SK-N-SH (cell line): ENCODE measurements around the gene PRMT7. TPM values are rescaled to one million over a fixed set of nuclear protein-coding genes. Genes with fewer than 3 reads are reported as not detected.

Experiments used
- CTCF ChIA-PET: fragments of 300-600, 350-600 bp; formaldehyde crosslinking; extraction: SDS; loops from one replicate; lab custom pipeline; 2021; lab: Yijun Ruan, JAX
- POLR2A ChIA-PET: fragments of 350-600 bp; sonication (Branson Sonifier 250); formaldehyde crosslinking; extraction: SDS; loops from one replicate; lab custom pipeline; 2020; ENCODE audit warnings: antibody characterized with exemption, inconsistent platforms; lab: Yijun Ruan, JAX
- DNase-seq: peaks from one replicate; pipeline ENCODE4 v3.0.0; 2012
- H2AFZ ChIP-seq: fragments of 200-600 bp; sonication (generic); 2 replicates; pipeline ENCODE4 v1.8.1; 2016; ENCODE audit warnings: antibody characterized with exemption, mild to moderate bottlenecking, low read depth
- H3F3A ChIP-seq: fragments of 200-600 bp; sonication (generic); replicated peaks from 2 replicates; pipeline ENCODE3; 2016; ENCODE audit warnings: antibody characterized with exemption, mild to moderate bottlenecking; ENCODE audit not compliant: insufficient read depth
- H3K27ac ChIP-seq, 2 experiments: fragments of 200-500 bp in 1 of 2; fragments of 200-600 bp in 1 of 2; sonication (Bioruptor generic) in 1 of 2; sonication (generic), shearing (Covaris generic) in 1 of 2; 2 replicates each; pipeline versions ENCODE4 v1.5.1 to v1.6.1; 2014 to 2016; ENCODE audit warnings: low read depth in 2 of 2, inconsistent platforms in 1 of 2, low read length in 1 of 2, mild to moderate bottlenecking in 1 of 2, mixed read lengths in 1 of 2
- H3K27me3 ChIP-seq: fragments of 200-600 bp; sonication (generic), shearing (Covaris generic); 2 replicates; pipeline ENCODE4 v1.6.1; 2016; ENCODE audit warnings: mixed run types; ENCODE audit not compliant: insufficient read depth
- H3K36me3 ChIP-seq, 2 experiments: fragments of 200-500 bp in 1 of 2; fragments of 200-600 bp in 1 of 2; sonication (Bioruptor generic) in 1 of 2; sonication (generic) in 1 of 2; replicated peaks in 1 of 2; 2 replicates each; pipeline versions ENCODE3 to v1.5.1; 2014 to 2016; ENCODE audit warnings: low read length in 1 of 2, mild to moderate bottlenecking in 1 of 2; ENCODE audit not compliant: insufficient read depth in 2 of 2, control insufficient read depth in 1 of 2
- H3K4me1 ChIP-seq, 2 experiments: fragments of 200-500 bp in 1 of 2; fragments of 200-600 bp in 1 of 2; sonication (Bioruptor generic) in 1 of 2; sonication (generic), shearing (Covaris generic) in 1 of 2; 2 replicates each; pipeline versions ENCODE4 v1.5.1 to v1.6.1; 2014 to 2016; ENCODE audit warnings: low read depth in 1 of 2, low read length in 1 of 2, mixed run types in 1 of 2; ENCODE audit not compliant: insufficient read depth in 2 of 2, control insufficient read depth in 1 of 2
- H3K4me2 ChIP-seq: fragments of 200-600 bp; sonication (generic), shearing (Covaris generic); 2 replicates; pipeline ENCODE4 v1.6.1; 2017; ENCODE audit warnings: mixed run types
- H3K4me3 ChIP-seq, 2 experiments: fragments of 200-500 bp in 1 of 2; fragments of 200-600 bp in 1 of 2; sonication (Bioruptor generic) in 1 of 2; sonication (generic), shearing (Covaris generic) in 1 of 2; 2 replicates each; pipeline versions ENCODE4 v1.5.1 to v1.8.1; 2014 to 2016; ENCODE audit warnings: low read depth in 2 of 2, inconsistent platforms in 1 of 2, low read length in 1 of 2, mild to moderate bottlenecking in 1 of 2, mixed read lengths in 1 of 2, moderate library complexity in 1 of 2
- H3K79me2 ChIP-seq: fragments of 200-600 bp; sonication (generic); 2 replicates; pipeline ENCODE4 v1.8.1; 2017; ENCODE audit warnings: mild to moderate bottlenecking; ENCODE audit not compliant: insufficient read depth
- H3K9ac ChIP-seq: fragments of 200-600 bp; sonication (generic); 2 replicates; pipeline ENCODE4 v1.6.1; 2017; ENCODE audit warnings: mixed run types
- H3K9me2 ChIP-seq: fragments of 200-600 bp; sonication (generic); 2 replicates; pipeline ENCODE4 v1.6.1; 2017; ENCODE audit warnings: mixed run types
- H3K9me3 ChIP-seq: fragments of 200-600 bp; sonication (generic); 2 replicates; pipeline ENCODE4 v1.6.1; 2017; ENCODE audit warnings: mixed run types, mild to moderate bottlenecking, moderate library complexity
- H4K20me1 ChIP-seq: fragments of 200-600 bp; sonication (generic); 2 replicates; pipeline ENCODE4 v1.6.1; 2017; ENCODE audit warnings: mild to moderate bottlenecking, mixed run types; ENCODE audit not compliant: insufficient read depth
- CTCF ChIP-seq: fragments of 200-600 bp; sonication (generic); IDR thresholded peaks from 2 replicates; pipeline ENCODE4 v1.6.1; 2017; ENCODE audit warnings: antibody characterized with exemption, mild to moderate bottlenecking, moderate library complexity
- EZH2phosphoT487 ChIP-seq: fragments of 200-600 bp; sonication (generic); IDR thresholded peaks from 2 replicates; pipeline ENCODE4 v1.6.1; 2017; ENCODE audit warnings: low read depth, mixed run types, mild to moderate bottlenecking, antibody characterized with exemption, moderate library complexity, borderline replicate concordance
- FOSL2 ChIP-seq: IDR thresholded peaks from 2 replicates; pipeline ENCODE4 v1.4.0; 2012; ENCODE audit warnings: low read depth, mild to moderate bottlenecking, moderate library complexity, borderline replicate concordance
- FOXJ3 ChIP-seq: sonication (generic); formaldehyde crosslinking; IDR thresholded peaks from 2 replicates; pipeline ENCODE4 v1.5.1; 2020; ENCODE audit warnings: mild to moderate bottlenecking, missing genetic modification reagents
- GABPA ChIP-seq: IDR thresholded peaks from 2 replicates; pipeline ENCODE4 v1.4.0; 2012; ENCODE audit warnings: low read depth, mild to moderate bottlenecking
- GATA2 ChIP-seq: sonication (generic); formaldehyde crosslinking; IDR thresholded peaks from 2 replicates; pipeline ENCODE4 v1.5.0; 2020; ENCODE audit warnings: mild to moderate bottlenecking, missing genetic modification reagents
- NFIC ChIP-seq: IDR thresholded peaks from 2 replicates; pipeline ENCODE4 v1.4.0; 2012; ENCODE audit warnings: borderline replicate concordance
- NRF1 ChIP-seq: IDR thresholded peaks from 2 replicates; pipeline ENCODE4 v1.6.1; 2012; ENCODE audit warnings: low read depth, mild to moderate bottlenecking, low read length
- POLR2AphosphoS5 ChIP-seq: IDR thresholded peaks from 2 replicates; pipeline ENCODE4 v1.6.1; 2012; ENCODE audit warnings: low read depth, low read length
- RAD21 ChIP-seq: IDR thresholded peaks from 2 replicates; pipeline ENCODE4 v1.6.1; 2012; ENCODE audit warnings: mild to moderate bottlenecking, low read length
- RFX5 ChIP-seq: IDR thresholded peaks from 2 replicates; pipeline ENCODE4 v1.6.1; 2012; ENCODE audit warnings: mild to moderate bottlenecking, improper control_type of control experiment, low read length
- SMC3 ChIP-seq: IDR thresholded peaks from 2 replicates; pipeline ENCODE4 v1.6.1; 2012; ENCODE audit warnings: low read depth, low read length, improper control_type of control experiment
- TCF12 ChIP-seq: IDR thresholded peaks from 2 replicates; pipeline ENCODE4 v1.4.0; 2012
- TEAD4 ChIP-seq: IDR thresholded peaks from 2 replicates; pipeline ENCODE4 v1.4.0; 2012; ENCODE audit warnings: mild to moderate bottlenecking, borderline replicate concordance; ENCODE audit not compliant: insufficient read depth
- YY1 ChIP-seq: IDR thresholded peaks from 2 replicates; pipeline ENCODE4 v1.4.0; 2012; ENCODE audit warnings: low read depth, mild to moderate bottlenecking
- ZBTB33 ChIP-seq: IDR thresholded peaks from 2 replicates; pipeline ENCODE4 v1.4.0; 2012; ENCODE audit warnings: low read depth, borderline replicate concordance
- WGBS: methylation state at CpG from one replicate; pipeline ENCODE4 v1.1.6; 2017; ENCODE audit warnings: low lambda C conversion rate; 5-methylcytosine and 5-hydroxymethylcytosine counted together
- polyA plus RNA-seq, 3 experiments: library from polyadenylated mRNA; depleted of rRNA; stranded (reverse); fragments of >200 nt; gene quantifications; 2 replicates each; pipeline ENCODE4 v1.2.3, GENCODE V29; 2012
- TF ChIP-seq, protein P1 (sequence below): IDR thresholded peaks from 2 replicates; pipeline ENCODE4; 2012
- TF ChIP-seq, protein P2 (sequence below): fragments of 150-350 bp; IDR thresholded peaks from 2 replicates; pipeline ENCODE4 v1.6.1; 2016; ENCODE audit warnings: mild to moderate bottlenecking, low read depth, low read length

PRMT7 gene
- polyA plus RNA-seq, 1 of the 3 experiments (the other 2 are of a cell fraction), result 46.0 TPM

DNA sequence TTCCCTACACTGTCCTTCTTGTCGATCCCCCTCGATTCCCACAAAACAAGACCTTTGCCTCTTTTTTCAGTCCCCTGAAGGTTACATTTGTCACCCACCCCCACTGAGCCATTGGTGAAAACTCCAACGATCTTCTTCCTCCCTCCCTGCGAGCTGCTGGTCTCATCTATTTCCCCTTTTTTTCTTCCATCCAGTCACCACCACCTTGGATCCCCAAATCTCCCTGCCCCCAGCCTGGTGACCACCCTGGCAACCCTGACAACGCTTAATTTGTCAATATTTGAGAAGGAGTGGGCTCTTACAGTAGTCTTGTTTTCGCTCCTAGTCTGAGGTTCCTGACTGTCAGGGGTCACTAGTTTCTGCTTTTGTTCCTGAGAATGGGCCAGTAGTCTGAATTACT lies 74.6 kb downstream of the PRMT7 start (continued):
- no peak for TF ChIP-seq ZBTB33
- no peak for TF ChIP-seq TCF12
- TF ChIP-seq EZH2phosphoT487, result no peak
- TF ChIP-seq POLR2AphosphoS5, result no peak
- no peak for TF ChIP-seq YY1
- TF ChIP-seq GABPA, result no peak
- TF ChIP-seq CTCF, result no peak

- Histone ChIP-seq H3K9me2 (no peaks in the 10 kb centered on the region), H3K27me3 (peaks cover 13% of the 10 kb centered on the region; the same call in 1 of the 2 replicates), H3K79me2 (no peaks in the 10 kb centered on the region), H3K4me2 (no peak overlapping the region), H3K9me3 (no peaks in the 10 kb centered on the region), H2AFZ (no peak overlapping the region), H3F3A (no peaks in the 10 kb centered on the region), H3K9ac (no peak overlapping the region), H3K36me3 (no peaks in the 10 kb centered on the region), H3K4me3 (no peak overlapping the region), H3K27ac (no peak overlapping the region), H3K4me1 (no peaks in the 10 kb centered on the region; a peak in 1 of 4 replicates), H4K20me1 (no peaks in the 10 kb centered on the region)
- CTCF ChIA-PET, result interaction anchor here (0.5 to 1.9 kb wide), 7 partner anchors 10 to 133 kb away, joined by 3 to 7 read pairs (median 3); no protein-coding TSS in a partner anchor
- POLR2A ChIA-PET, result no interaction called here
- peak; percentile 17 for DNase-seq
- WGBS, result 69% methylated on average over 12 of the region's 14 CpGs
- TF ChIP-seq FOXJ3 (CRISPR knock-in tag) (no peak), NRF1 (no peak), RFX5 (no peak), CTCF (no peak), GABPA (no peak), GATA2 (CRISPR knock-in tag) (no peak), NFIC (no peak), TEAD4 (no peak), SMC3 (no peak), POLR2AphosphoS5 (no peak), RAD21 (no peak), ZBTB33 (no peak), YY1 (no peak), FOSL2 (no peak)
- TF ChIP-seq, protein P1, sequence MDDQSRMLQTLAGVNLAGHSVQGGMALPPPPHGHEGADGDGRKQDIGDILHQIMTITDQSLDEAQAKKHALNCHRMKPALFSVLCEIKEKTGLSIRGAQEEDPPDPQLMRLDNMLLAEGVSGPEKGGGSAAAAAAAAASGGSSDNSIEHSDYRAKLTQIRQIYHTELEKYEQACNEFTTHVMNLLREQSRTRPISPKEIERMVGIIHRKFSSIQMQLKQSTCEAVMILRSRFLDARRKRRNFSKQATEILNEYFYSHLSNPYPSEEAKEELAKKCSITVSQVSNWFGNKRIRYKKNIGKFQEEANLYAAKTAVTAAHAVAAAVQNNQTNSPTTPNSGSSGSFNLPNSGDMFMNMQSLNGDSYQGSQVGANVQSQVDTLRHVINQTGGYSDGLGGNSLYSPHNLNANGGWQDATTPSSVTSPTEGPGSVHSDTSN, result no peak
- TF ChIP-seq, protein P2, sequence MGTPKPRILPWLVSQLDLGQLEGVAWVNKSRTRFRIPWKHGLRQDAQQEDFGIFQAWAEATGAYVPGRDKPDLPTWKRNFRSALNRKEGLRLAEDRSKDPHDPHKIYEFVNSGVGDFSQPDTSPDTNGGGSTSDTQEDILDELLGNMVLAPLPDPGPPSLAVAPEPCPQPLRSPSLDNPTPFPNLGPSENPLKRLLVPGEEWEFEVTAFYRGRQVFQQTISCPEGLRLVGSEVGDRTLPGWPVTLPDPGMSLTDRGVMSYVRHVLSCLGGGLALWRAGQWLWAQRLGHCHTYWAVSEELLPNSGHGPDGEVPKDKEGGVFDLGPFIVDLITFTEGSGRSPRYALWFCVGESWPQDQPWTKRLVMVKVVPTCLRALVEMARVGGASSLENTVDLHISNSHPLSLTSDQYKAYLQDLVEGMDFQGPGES, result no peak
Observed at GRCh38 chr16:68386628-68387027, 75.8 kb downstream of the PRMT7 start.
